GM21367 (cell line): Measurements from ENCODE around the gene SPAG16.
"Not testable (repeated sequence)": the region's sequence is repeated elsewhere in the genome, so short reads cannot be mapped to it uniquely, and the experiment has no call there.

Experiments
- ATAC-seq: cut with Tn5 transposase; IDR thresholded peaks from one replicate; pipeline ENCODE4 v1.9.1; 2021; ENCODE audit not compliant: unreplicated experiment

The SPAG16 gene

GRCh38 chr2:214062279-214062678, 778.0 kb downstream of the SPAG16 start:
- not testable (repeated sequence) for ATAC-seq

GRCh38 chr2:214064471-214064870, 780.2 kb downstream of the SPAG16 start:
- no peak for ATAC-seq

- ATAC-seq: no peak
Observed at GRCh38 chr2:214066862-214067261, 782.6 kb downstream of the SPAG16 start.

GRCh38 chr2:214069254-214069653, 785.0 kb downstream of the SPAG16 start:
- no peak for ATAC-seq

- ATAC-seq: no peak
Observed at GRCh38 chr2:214075456-214075855, 791.2 kb downstream of the SPAG16 start.

- ATAC-seq: no peak
Observed at GRCh38 chr2:214076527-214076926, 792.3 kb downstream of the SPAG16 start.

- ATAC-seq: no peak
Observed at GRCh38 chr2:214077727-214078126, 793.5 kb downstream of the SPAG16 start.

- ATAC-seq: no peak
Observed at GRCh38 chr2:214079032-214079431, 794.8 kb downstream of the SPAG16 start.

- no peak for ATAC-seq
Observed at GRCh38 chr2:214088536-214088935, 804.3 kb downstream of the SPAG16 start.

GRCh38 chr2:214096208-214096715, 812.0 kb downstream of the SPAG16 start:
- ATAC-seq: no peak

- no peak for ATAC-seq
Observed at GRCh38 chr2:214098811-214099210, 814.5 kb downstream of the SPAG16 start.

GRCh38 chr2:214100488-214100887, 816.2 kb downstream of the SPAG16 start:
- ATAC-seq: no peak

- no peak for ATAC-seq
Observed at GRCh38 chr2:214103276-214104001, 819.2 kb downstream of the SPAG16 start.

- no peak for ATAC-seq
Observed at GRCh38 chr2:214104219-214104618, 820.0 kb downstream of the SPAG16 start.

GRCh38 chr2:214104967-214105366, 820.7 kb downstream of the SPAG16 start:
- no peak for ATAC-seq

GRCh38 chr2:214107726-214108125, 823.5 kb downstream of the SPAG16 start:
- ATAC-seq: no peak

GRCh38 chr2:214108598-214108997, 824.3 kb downstream of the SPAG16 start:
- no peak for ATAC-seq

GRCh38 chr2:214117054-214117453, 832.8 kb downstream of the SPAG16 start:
- ATAC-seq: no peak

GRCh38 chr2:214126135-214126534, 841.9 kb downstream of the SPAG16 start:
- no peak for ATAC-seq

GRCh38 chr2:214127170-214127569, 842.9 kb downstream of the SPAG16 start:
- ATAC-seq: no peak

- ATAC-seq: no peak
Observed at GRCh38 chr2:214127571-214127970, 843.3 kb downstream of the SPAG16 start.

GRCh38 chr2:214128040-214128439, 843.8 kb downstream of the SPAG16 start:
- ATAC-seq: no peak

GRCh38 chr2:214130114-214130513, 845.9 kb downstream of the SPAG16 start:
- ATAC-seq: no peak
